ENCODE data around the gene BEND6. TPM values are rescaled to one million over a fixed set of nuclear protein-coding genes. Genes with fewer than 3 reads are reported as not detected.

BEND6 gene
- total and polyA plus RNA-seq, 2 of the 13 experiments (the other 11 are each of a cell fraction or from before 2014, with no cell fraction given) = 0.20 to 0.21 TPM

- no peak overlapping the region for H3K4me2 ChIP-seq (ENCODE audit: low read depth, low read length)
- in situ Hi-C loops (cut with HindIII; ENCODE audit: extremely low pct_ligation_motif_present, low pct_unique_long_range_greater_than_20kb) = no loop called here
- H4K20me1 ChIP-seq (ENCODE audit: insufficient read depth, low read length) = no peaks in the 10 kb centered on the region
- CTCF ChIA-PET (ENCODE audit: low intra/inter-chr PET ratio, low total read pairs) = no interaction called here
- DNase-seq (ENCODE audit: low spot score) (no peak), ATAC-seq (no peak), FAIRE-seq (no peak)
- H2AFZ ChIP-seq (ENCODE audit: low read length) = no peak overlapping the region
- intact Hi-C loops (cut with micrococcal nuclease; ENCODE audit: unreplicated experiment) = no loop called here
- no peaks in the 10 kb centered on the region for H3K36me3 ChIP-seq (replicated peaks in 1 of 2; ENCODE audit: control insufficient read depth in 1 of 2, insufficient read depth in 2 of 2, low read length in 2 of 2)
- H3K4me3 ChIP-seq (replicated peaks in 1 of 3; ENCODE audit: insufficient read depth in 1 of 3, low read depth in 2 of 3, low read length in 3 of 3) = no peak overlapping the region
- H3K79me2 ChIP-seq (ENCODE audit: insufficient read depth, low read length) = no peaks in the 10 kb centered on the region
- POLR2A ChIA-PET = no interaction called here
- no peak overlapping the region for H3K9ac ChIP-seq (ENCODE audit: insufficient read depth, low read depth, low read length)
- H3K27ac ChIP-seq (ENCODE audit: extremely low read length, insufficient read depth, low read length) = no peak overlapping the region
- BruUV-seq (replicated peaks) = no TSS peak
- WGBS (ENCODE audit: low lambda C conversion rate) = 13% methylated on average over 4 of the region's 4 CpGs
- no peak for TF ChIP-seq PLRG1 (conservative IDR thresholded peaks at IDR 0.05)
- no peak for TF ChIP-seq MED13 (CRISPR knock-in tag; IDR thresholded peaks at IDR 0.05)
- TF ChIP-seq NCOA5 (CRISPR knock-in tag; IDR thresholded peaks at IDR 0.05) = no peak
- TF ChIP-seq, protein P1, sequence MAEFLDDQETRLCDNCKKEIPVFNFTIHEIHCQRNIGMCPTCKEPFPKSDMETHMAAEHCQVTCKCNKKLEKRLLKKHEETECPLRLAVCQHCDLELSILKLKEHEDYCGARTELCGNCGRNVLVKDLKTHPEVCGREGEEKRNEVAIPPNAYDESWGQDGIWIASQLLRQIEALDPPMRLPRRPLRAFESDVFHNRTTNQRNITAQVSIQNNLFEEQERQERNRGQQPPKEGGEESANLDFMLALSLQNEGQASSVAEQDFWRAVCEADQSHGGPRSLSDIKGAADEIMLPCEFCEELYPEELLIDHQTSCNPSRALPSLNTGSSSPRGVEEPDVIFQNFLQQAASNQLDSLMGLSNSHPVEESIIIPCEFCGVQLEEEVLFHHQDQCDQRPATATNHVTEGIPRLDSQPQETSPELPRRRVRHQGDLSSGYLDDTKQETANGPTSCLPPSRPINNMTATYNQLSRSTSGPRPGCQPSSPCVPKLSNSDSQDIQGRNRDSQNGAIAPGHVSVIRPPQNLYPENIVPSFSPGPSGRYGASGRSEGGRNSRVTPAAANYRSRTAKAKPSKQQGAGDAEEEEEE (CRISPR knock-in tag; IDR thresholded peaks at IDR 0.05; ENCODE audit: borderline replicate concordance) = no peak
- no peak for TF ChIP-seq ZNF34 (CRISPR knock-in tag; IDR thresholded peaks at IDR 0.05; ENCODE audit: borderline replicate concordance)
- no peak for TF ChIP-seq SRSF9 (IDR thresholded peaks at IDR 0.05; ENCODE audit: borderline replicate concordance, insufficient read depth, low read depth, low read length, poor library complexity, severe bottlenecking)
- TF ChIP-seq MIER3 (CRISPR knock-in tag; IDR thresholded peaks at IDR 0.05; ENCODE audit: borderline replicate concordance) = no peak
- no peak for TF ChIP-seq KLF9 (CRISPR knock-in tag; IDR thresholded peaks at IDR 0.05; ENCODE audit: low read depth)
- no peak for TF ChIP-seq ATF4 (CRISPR knock-in tag; IDR thresholded peaks at IDR 0.05)
- no peak for TF ChIP-seq CHD4 (IDR thresholded peaks at IDR 0.05; ENCODE audit: borderline replicate concordance, low read length)
- TF ChIP-seq, protein P2, sequence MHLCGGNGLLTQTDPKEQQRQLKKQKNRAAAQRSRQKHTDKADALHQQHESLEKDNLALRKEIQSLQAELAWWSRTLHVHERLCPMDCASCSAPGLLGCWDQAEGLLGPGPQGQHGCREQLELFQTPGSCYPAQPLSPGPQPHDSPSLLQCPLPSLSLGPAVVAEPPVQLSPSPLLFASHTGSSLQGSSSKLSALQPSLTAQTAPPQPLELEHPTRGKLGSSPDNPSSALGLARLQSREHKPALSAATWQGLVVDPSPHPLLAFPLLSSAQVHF (CRISPR knock-in tag; IDR thresholded peaks at IDR 0.05) = no peak
- no peak for TF ChIP-seq ZBTB25 (CRISPR knock-in tag; IDR thresholded peaks at IDR 0.05)
- TF ChIP-seq DR1 (CRISPR knock-in tag; IDR thresholded peaks at IDR 0.05) = no peak
- no peak for TF ChIP-seq NR2F2 (IDR thresholded peaks at IDR 0.05; ENCODE audit: borderline replicate concordance, low read depth)
- TF ChIP-seq ZEB1 (IDR thresholded peaks at IDR 0.05; ENCODE audit: insufficient replicate concordance, low read depth) = no peak
- no peak for TF ChIP-seq ZIK1 (CRISPR knock-in tag; IDR thresholded peaks at IDR 0.05; ENCODE audit: borderline replicate concordance, low read depth)
- TF ChIP-seq, protein P3, sequence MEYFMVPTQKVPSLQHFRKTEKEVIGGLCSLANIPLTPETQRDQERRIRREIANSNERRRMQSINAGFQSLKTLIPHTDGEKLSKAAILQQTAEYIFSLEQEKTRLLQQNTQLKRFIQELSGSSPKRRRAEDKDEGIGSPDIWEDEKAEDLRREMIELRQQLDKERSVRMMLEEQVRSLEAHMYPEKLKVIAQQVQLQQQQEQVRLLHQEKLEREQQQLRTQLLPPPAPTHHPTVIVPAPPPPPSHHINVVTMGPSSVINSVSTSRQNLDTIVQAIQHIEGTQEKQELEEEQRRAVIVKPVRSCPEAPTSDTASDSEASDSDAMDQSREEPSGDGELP (IDR thresholded peaks at IDR 0.05; ENCODE audit: borderline replicate concordance, low read depth) = no peak
- no peaks in the 10 kb centered on the region for H3K9me3 ChIP-seq (ENCODE audit: low read length)
- peaks cover 0 to 28% of the 10 kb centered on the region in 2 experiments; a peak in 3 of 5 replicates for H3K27me3 ChIP-seq (ENCODE audit: control insufficient read depth in 1 of 2, insufficient read depth in 2 of 2, low read length in 2 of 2)
- H3K4me1 ChIP-seq (ENCODE audit: insufficient read depth, low read length) = no peaks in the 10 kb centered on the region
Measured at GRCh38 chr6:56915832-56916231, 39.1 kb upstream of the BEND6 start.
